Endothelial cell of umbilical vein (primary cell): ENCODE data around the gene SPRED2.

ENCODE experiments used
- EZH2 ChIP-seq: IDR thresholded peaks from 2 replicates; pipeline ENCODE4 v1.6.1; 2012; ENCODE audit warnings: borderline replicate concordance, low read depth, mild to moderate bottlenecking, moderate library complexity, low read length, inconsistent platforms; ENCODE audit not compliant: severe bottlenecking
- POLR2A ChIP-seq: IDR thresholded peaks from 2 replicates; pipeline ENCODE4 v1.6.1; 2012; ENCODE audit warnings: low read depth, mild to moderate bottlenecking, control low read depth, low read length
- POLR2AphosphoS5 ChIP-seq: IDR thresholded peaks from 2 replicates; pipeline ENCODE4 v1.6.1; 2012; ENCODE audit warnings: low read depth, mild to moderate bottlenecking, control low read depth, low read length, moderate library complexity; ENCODE audit not compliant: insufficient read depth
- TF ChIP-seq, protein P1 (sequence below), 2 donors: IDR thresholded peaks; 1 replicate in 1 of 2; 2 replicates in 1 of 2; pipeline ENCODE4 v1.5.1; 2011; ENCODE audit warnings: low read length in 2 of 2, mild to moderate bottlenecking in 2 of 2, moderate library complexity in 2 of 2, control low read depth in 1 of 2, inconsistent platforms in 1 of 2, low read depth in 1 of 2; ENCODE audit not compliant: insufficient read depth in 1 of 2; ENCODE audit errors: extremely low read depth in 1 of 2

DNA sequence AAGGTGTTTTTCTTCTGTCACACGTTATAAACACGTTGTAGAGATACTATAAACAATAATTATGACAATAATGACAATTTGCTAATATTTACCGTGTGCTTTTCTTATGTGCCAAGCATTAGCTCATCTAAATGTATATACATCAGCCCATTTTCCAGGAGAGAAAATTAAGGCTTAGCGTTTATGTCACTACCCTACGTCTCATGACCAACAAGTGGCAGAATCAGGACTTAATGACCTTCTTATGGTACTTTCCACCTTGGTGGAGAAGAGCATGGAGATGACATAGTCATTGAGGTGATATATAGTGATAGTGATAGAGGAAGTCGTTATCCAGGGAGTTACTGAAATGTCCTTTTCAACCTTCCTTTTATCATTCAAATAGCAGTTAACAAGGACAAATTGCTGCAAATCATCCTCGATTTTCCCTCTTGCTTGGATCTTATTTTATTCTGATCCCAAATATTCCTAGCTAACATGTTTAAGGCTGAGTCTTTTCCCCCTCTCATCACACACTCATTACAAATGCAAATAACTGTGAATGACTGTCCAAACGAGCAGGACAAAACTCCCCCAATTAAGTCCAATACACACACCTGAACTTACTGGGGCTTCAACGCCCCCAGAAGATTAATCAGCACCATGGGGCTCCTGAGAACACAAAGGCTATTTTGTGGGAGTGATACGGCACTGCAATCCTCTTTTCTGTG is 27.3 kb downstream of the SPRED2 start:
- TF ChIP-seq, protein P1, sequence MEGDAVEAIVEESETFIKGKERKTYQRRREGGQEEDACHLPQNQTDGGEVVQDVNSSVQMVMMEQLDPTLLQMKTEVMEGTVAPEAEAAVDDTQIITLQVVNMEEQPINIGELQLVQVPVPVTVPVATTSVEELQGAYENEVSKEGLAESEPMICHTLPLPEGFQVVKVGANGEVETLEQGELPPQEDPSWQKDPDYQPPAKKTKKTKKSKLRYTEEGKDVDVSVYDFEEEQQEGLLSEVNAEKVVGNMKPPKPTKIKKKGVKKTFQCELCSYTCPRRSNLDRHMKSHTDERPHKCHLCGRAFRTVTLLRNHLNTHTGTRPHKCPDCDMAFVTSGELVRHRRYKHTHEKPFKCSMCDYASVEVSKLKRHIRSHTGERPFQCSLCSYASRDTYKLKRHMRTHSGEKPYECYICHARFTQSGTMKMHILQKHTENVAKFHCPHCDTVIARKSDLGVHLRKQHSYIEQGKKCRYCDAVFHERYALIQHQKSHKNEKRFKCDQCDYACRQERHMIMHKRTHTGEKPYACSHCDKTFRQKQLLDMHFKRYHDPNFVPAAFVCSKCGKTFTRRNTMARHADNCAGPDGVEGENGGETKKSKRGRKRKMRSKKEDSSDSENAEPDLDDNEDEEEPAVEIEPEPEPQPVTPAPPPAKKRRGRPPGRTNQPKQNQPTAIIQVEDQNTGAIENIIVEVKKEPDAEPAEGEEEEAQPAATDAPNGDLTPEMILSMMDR (IDR thresholded peaks at IDR 0.05; ENCODE audit: extremely low read depth in 1 of 2, insufficient read depth in 1 of 2, low read depth in 1 of 2, low read length in 2 of 2): no peak
- TF ChIP-seq POLR2AphosphoS5 (no peak), EZH2 (no peak), POLR2A (no peak)
